Activated CD8-positive, alpha-beta memory T cell treated with anti-CD3 and anti-CD28 coated beads for 24 hours (primary cell): Measurements from ENCODE around the gene RFNG.

Experiments used
- DNase-seq: peaks from one replicate; pipeline ENCODE4 v3.0.0-alpha.2; 2020

The RFNG gene

GRCh38 chr17:82012640-82013295 lies 38.8 kb downstream of the RFNG start:
- no peak for DNase-seq

- DNase-seq, result no peak
Measured at GRCh38 chr17:82012261-82012639, 39.4 kb downstream of the RFNG start.

DNA sequence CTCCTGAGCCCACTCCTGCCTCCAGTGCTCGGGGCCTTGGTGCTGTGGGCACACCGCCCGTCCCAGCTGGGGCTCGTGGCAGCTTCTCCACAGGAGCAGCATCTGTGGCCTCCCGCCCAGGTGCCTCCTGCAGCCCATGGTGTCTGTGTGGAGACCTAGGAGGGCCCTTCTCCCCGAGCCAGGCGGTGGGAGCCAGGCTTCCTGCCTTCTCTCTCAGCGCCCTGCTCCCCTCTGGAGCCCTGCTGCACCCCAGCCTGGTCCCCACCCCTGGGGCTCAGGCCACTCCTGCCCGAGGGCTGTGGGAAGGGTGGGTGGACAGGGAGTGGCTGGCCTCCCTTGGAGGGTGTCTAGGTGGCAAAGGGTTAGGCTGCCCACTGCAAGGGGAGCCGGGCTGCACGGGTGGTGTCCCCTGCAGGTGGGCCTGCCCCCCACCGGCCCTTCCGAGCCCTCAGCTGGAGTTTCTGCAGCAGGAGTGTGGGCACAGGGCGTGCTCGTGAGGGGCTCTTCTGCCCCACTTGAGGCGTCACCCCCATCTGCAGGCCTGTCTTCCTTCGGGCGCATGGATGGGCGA lies 39.9 kb downstream of the RFNG start:
- DNase-seq, result no peak

- DNase-seq, result no peak
Measured at GRCh38 chr17:82010575-82011525, 40.8 kb downstream of the RFNG start.

- no peak for DNase-seq
Measured at GRCh38 chr17:82009413-82009812, 42.2 kb downstream of the RFNG start.

DNA sequence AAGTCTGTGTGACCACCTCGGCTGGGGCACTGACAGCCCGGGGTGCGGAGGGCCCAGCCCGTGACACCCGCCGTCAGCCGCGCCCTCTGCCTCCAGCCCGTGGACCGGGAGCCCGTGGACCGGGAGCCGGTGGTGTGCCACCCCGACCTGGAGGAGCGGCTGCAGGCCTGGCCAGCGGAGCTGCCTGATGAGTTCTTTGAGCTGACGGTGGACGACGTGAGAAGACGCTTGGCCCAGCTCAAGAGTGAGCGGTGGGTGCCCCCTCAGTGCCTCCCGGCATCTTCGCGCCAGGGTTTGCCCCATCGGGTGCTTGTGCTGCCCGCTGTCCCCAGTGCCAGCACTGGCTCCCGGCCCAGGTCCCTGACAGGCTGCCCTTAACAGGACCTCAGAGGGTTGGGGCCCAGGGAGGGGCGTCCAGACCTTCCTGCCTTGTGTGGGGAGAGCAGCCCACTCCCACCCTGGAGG lies 42.6 kb downstream of the RFNG start:
- no peak for DNase-seq

- no peak for DNase-seq
Measured at GRCh38 chr17:82008258-82008940, 43.2 kb downstream of the RFNG start.

GRCh38 chr17:82007495-82008257 lies 43.9 kb downstream of the RFNG start:
- no peak for DNase-seq

DNA sequence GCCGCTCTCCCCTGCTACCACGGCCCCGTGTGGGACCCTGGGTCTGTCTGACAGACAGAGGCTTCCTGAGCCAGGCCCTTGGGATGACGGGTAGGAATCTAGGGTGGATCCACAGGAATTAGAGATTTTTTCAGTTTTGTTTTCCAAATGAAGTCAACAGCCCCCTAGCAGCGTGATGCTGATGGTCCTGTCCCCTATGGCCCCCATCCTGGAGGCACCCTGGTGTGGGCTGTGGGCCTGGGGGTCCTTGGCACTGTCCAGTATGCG lies 44.5 kb downstream of the RFNG start:
- no peak for DNase-seq

- DNase-seq, result no peak
Measured at GRCh38 chr17:82006468-82007227, 45.0 kb downstream of the RFNG start.

GRCh38 chr17:82005701-82006348 lies 45.8 kb downstream of the RFNG start:
- DNase-seq, result no peak

- DNase-seq, result no peak
Measured at GRCh38 chr17:82004517-82005455, 46.8 kb downstream of the RFNG start.

DNA sequence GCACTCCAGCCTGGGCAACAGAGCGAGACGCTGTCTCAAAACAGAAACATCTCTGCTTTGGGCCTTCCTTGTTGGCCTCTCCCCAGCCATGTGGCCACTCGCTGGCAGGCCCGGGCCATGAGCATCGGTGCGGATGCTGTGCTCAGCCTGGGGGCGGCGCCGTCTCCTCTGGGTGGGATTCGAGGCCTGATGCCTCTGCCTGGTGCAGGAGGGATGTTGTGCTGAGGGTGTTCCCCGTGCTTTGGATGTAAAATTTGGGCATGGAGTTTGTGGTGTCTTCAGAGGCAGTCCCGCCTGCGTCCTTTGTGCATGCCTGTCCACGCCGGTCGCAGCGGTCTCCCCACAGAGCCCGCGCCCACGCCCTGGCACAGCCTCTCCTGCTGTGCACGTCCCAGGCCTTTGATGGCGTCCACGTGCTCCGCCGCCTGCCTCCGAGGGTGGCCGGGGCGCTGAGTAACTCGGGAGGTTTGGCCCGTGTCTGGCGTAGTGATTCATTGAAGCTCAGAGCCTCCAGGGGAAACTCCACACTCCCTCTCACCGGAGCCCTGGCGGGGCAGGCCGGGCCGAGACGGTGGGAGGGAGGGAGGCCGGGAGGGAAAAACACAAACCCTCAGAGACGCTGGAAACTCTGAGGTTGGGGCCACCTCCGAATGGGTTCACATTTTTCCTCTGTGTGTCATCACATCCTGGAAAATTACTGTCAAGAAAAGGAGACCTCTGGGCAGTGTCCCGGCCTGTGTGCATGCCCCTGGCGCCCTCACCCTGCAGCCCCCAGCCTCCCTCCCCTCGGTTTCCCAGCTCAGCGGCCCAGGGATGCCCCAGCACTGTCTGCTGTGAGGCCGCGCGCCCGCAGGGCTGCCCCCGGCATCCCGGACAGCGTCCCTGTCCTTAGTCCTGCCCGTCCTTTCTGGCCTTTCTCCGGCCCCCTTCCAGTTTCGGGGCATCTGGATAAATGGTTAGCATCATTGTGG lies 47.9 kb downstream of the RFNG start:
- DNase-seq, result no peak

GRCh38 chr17:82001571-82002056 lies 50.0 kb downstream of the RFNG start:
- no peak for DNase-seq

- no peak for DNase-seq
Measured at GRCh38 chr17:82000803-82001570, 50.6 kb downstream of the RFNG start.

GRCh38 chr17:81999976-82000802 lies 51.4 kb downstream of the RFNG start:
- no peak for DNase-seq

GRCh38 chr17:81999587-81999975 lies 52.0 kb downstream of the RFNG start:
- no peak for DNase-seq
